GM21360 (cell line): ENCODE results near the gene CTIF.
"Not testable (repeated sequence)": the region's sequence is repeated elsewhere in the genome, so short reads cannot be mapped to it uniquely, and the experiment has no call there.

Experiments
- ATAC-seq: cut with Tn5 transposase; IDR thresholded peaks from one replicate; pipeline ENCODE4 v1.9.1; 2021; ENCODE audit warnings: mild to moderate bottlenecking, moderate library complexity; ENCODE audit not compliant: unreplicated experiment

Gene CTIF

DNA sequence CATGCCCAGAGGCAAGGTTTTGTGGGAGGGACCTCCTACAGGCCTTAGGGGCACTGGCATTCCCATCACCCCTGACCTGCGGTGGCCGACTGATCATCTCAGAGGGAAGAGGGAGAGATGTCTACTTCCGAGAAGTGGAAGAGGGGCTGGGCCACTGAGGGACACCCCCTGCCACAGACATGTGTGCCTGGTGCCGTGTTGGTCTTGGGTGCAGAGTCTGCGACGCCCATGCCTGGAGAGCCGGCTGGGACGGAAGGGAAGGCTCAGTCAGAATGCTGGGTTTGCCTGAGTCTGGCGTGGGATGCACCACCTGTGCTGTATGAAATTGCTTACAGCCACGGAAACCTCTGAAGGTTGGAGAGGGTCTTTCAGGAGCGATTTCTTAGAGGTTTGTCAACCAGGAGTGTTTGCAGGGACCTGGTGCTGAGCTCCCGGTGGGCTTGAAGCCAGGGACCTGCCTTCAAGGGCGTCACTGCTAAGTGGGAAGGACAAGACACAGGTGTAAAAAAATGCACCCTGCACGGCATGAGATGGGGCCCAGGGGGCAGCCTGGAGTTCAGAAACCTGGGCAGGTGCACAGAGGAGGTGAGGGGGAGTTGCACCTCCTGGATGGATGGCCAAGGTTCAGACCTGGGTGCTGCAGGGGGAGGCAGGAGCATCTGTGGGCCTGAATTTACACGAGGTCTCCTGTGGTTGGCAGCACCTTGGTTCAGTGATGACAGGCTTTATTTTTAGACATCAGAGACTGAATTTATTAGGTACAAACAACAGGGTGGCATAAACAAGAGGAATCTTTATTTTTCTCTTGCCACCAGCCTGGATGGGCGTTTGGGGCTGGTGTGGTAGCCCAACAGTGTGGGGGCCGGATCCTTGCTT, 100.3 kb downstream of the CTIF start:
- no peak for ATAC-seq

- ATAC-seq, result no peak
These were observed 101.1 kb downstream of the CTIF start for GRCh38 chr18:48639772-48640432.

DNA sequence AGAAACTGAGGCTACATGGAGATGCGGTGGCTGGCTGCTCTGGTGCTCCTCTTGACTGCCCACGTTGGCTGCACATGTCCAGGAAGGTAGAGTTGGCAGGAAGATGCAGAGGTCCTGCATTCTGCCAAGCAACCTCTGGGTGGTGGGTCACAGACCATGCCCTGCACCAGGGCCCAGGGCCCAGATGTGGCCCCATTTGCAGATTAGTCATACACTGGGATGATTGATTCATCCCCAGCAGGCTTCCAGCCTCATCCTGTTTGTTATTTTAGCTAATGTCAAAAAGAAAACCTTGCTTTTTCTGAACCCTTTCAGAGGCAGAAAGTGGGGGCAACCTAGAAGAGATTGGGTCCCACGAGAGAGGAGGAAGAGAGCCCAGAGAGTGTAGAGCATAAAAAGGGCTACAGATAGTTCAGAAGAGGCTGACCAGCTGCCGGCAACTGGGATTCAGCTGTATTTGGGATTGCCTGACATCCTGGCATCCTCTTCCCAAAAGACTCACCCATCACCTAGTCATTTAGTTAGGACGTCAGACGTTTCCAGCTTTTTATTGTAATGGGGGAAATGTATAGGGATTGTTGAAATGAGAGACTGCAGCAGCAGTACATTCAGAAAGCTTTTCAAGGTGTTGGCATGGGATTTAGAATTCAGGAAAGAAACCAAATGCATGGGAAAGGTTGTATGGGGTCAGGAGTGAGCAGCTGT, 101.9 kb downstream of the CTIF start:
- ATAC-seq, result no peak

GRCh38 chr18:48641981-48642380, 103.2 kb downstream of the CTIF start:
- no peak for ATAC-seq

DNA sequence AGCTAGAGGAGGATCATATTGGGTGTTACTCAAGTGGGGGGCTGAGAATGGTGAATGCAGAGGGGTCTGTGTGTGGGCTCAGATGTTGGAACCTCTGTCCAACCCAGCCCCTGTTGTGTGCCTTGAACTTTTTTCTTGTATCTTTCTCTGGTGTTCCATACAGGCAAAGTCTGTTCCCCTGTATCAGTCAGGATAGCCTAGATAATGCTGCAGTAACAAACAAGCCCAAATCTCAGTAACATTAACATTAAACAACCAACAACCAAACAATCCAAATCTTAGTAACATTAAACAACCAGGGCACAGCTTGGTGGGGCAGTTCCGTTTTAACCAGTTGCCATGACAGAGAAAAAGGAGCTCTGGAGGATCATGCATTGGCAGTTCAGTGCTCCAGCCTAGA, 103.7 kb downstream of the CTIF start:
- no peak for ATAC-seq

DNA sequence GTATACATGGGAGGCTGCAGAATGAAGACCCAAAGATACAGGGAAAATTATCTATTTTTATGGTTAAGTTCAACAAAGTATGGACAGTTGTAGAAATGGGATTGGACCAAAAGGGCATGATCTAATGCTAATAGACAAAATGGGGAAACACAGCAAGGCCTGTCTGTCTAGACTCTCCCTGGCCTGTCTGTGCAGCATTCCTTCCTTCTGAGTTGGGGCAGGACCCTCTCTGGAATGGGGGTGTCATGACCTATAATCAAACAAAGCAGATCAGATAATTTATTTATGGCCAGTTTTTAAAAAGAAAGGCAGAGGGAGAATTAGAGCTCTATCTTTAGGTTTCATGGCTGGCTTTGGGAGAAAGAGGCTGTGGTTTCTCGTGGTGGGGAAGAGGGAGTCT, 104.4 kb downstream of the CTIF start:
- no peak for ATAC-seq

- ATAC-seq, result no peak
These were observed 105.2 kb downstream of the CTIF start for GRCh38 chr18:48644029-48644428.

- ATAC-seq, result no peak
These were observed 106.7 kb downstream of the CTIF start for GRCh38 chr18:48645427-48646002.

DNA sequence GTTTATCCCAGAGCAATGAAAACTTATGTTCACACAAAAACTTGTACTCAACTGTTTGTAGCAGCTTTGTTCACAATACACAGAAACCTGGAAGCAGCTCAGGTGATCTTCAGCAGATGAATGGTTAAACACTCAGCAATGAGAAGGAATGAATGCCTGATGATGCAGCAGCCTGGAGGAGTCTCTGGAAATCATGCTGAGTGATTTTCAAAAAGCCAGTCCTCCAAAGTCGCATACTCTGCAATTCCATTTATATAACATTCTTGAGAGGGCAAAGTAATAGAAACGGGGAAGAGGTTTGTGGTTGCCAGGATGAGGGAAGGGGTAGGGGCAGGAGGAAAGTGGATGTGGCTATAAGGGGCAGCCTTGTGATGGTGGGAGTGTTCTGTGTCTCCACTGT, 108.1 kb downstream of the CTIF start:
- no peak for ATAC-seq

GRCh38 chr18:48649231-48649630, 110.4 kb downstream of the CTIF start:
- no peak for ATAC-seq

- ATAC-seq, result not testable (repeated sequence)
These were observed 115.8 kb downstream of the CTIF start for GRCh38 chr18:48654591-48654990.

GRCh38 chr18:48655508-48655907, 116.7 kb downstream of the CTIF start:
- no peak for ATAC-seq

GRCh38 chr18:48656176-48656575, 117.3 kb downstream of the CTIF start:
- no peak for ATAC-seq

GRCh38 chr18:48656582-48656981, 117.8 kb downstream of the CTIF start:
- ATAC-seq, result no peak

- no peak for ATAC-seq
These were observed 118.8 kb downstream of the CTIF start for GRCh38 chr18:48657447-48658120.

GRCh38 chr18:48658721-48659120, 119.9 kb downstream of the CTIF start:
- ATAC-seq, result no peak

DNA sequence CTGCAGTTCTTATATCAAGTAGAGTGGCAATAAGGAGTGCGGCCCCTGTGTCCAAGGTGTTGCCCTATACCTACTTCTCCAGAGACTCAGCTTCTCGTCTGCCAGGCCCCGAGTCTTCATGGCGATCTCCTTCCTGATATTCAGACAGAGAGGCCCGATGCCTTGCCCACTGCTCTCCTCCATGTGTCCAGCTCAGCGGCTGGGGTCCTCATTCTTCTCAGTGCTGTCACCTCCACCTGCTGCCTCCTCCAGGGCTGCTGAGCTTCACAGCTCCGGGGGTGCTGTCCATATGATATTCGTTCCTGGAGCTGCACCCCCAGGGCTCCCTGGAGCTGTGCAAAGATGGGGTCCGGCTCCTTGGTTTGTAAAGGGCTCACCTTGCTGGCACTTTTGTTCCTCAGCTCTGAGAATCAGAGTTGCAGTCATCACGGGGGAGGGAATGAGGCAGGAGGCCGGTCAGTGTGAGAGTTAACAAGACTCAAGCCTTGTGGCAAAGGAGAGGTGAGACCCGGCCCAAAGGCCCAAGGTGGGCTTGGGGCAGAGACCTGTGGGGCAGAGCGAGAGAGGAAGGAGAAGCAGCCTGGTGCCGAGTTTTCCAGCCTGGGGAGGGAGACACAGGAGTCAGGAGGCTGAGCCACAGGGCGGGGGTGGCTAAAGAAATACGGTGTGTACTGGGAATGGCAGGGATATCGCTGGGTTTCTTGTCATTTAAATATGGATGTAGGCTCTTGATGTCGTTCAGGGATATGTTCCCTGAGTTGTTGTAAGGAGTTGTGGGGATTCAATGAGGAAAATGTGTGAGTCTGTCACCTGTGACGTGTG, 120.6 kb downstream of the CTIF start:
- no peak for ATAC-seq

DNA sequence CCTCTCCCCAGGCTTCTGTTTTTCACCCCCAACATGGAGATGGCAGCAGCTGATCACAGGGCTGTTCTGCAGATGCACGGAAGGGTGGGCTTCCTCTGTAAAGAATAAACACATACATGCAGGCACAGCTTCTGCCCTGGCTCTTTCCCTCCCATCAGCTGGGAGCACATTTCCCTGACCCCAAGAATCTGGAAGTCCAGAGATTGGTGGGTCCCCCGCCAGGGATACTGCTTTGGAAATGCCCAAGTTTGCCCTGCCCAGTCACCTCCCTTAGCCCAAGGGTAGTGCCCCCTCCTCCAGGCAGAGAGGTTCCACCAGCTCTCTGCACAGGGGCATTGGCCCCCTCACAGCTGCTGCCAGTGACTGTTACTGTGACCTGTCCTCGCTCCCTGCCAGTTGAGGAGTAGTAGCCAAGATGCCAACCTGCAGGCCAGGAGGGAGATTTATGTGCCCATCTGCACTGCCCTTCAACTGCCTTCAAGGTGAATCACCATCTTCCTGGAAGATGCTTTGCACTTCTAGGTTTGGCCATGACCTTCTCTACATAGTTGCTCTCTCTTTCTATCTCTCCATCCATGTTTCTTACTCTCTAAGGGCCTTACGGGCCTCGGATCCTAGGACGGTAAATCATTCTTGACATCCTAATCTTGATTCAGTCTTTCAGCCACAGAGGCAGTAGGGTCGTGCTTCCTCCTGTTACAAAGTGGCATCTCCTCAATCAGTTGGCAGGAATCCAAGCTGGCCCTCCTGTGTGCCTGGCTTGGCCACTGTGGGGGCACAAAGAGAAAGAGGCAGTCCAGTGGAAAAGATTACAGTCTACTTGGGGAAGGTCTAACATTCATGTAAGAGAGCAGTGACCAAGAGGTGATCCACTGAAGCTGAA, 121.8 kb downstream of the CTIF start:
- ATAC-seq, result no peak

- ATAC-seq, result no peak
These were observed 122.6 kb downstream of the CTIF start for GRCh38 chr18:48661421-48661820.
